Osteoblast (primary cell): ENCODE measurements around the gene GALNS. TPM values are rescaled to one million over a fixed set of nuclear protein-coding genes. Genes with fewer than 3 reads are reported as not detected.

Experiments used
- DNase-seq: peaks from one replicate; pipeline ENCODE4 v3.0.0; 2011; ENCODE audit warnings: low spot score, mixed read lengths; ENCODE audit not compliant: insufficient read length; ENCODE audit errors: missing footprints
- H2AFZ ChIP-seq: 2 replicates; pipeline ENCODE4 v1.6.0; 2011; ENCODE audit warnings: mild to moderate bottlenecking, low read length
- H3K27ac ChIP-seq: 2 replicates; pipeline ENCODE4 v1.5.1; 2011; ENCODE audit warnings: mild to moderate bottlenecking, low read depth, low read length, moderate library complexity
- H3K27me3 ChIP-seq: 2 replicates; pipeline ENCODE4 v1.6.0; 2012; ENCODE audit warnings: mild to moderate bottlenecking, control low read depth, inconsistent platforms, low read length, moderate library complexity; ENCODE audit not compliant: insufficient read depth
- H3K36me3 ChIP-seq: 2 replicates; pipeline ENCODE4 v1.5.1; 2011; ENCODE audit warnings: mild to moderate bottlenecking, low read length, control low read depth, moderate library complexity; ENCODE audit not compliant: insufficient read depth
- H3K4me1 ChIP-seq: 2 replicates; pipeline ENCODE4 v1.5.1; 2011; ENCODE audit warnings: mild to moderate bottlenecking, low read length, control low read depth, moderate library complexity; ENCODE audit not compliant: insufficient read depth
- H3K4me2 ChIP-seq: 2 replicates; pipeline ENCODE4 v1.6.0; 2011; ENCODE audit warnings: mild to moderate bottlenecking, low read length; ENCODE audit not compliant: insufficient read depth
- H3K4me3 ChIP-seq: fragments of 200-600 bp; sonication (generic); 3 replicates; pipeline ENCODE4 v1.5.1; 2012; ENCODE audit warnings: mild to moderate bottlenecking, low read length, inconsistent platforms; ENCODE audit not compliant: insufficient read depth
- H3K79me2 ChIP-seq: 2 replicates; pipeline ENCODE4 v1.6.0; 2012; ENCODE audit warnings: mild to moderate bottlenecking, low read length, control low read depth, inconsistent platforms; ENCODE audit not compliant: insufficient read depth
- H3K9me3 ChIP-seq: 2 replicates; pipeline ENCODE4 v1.5.1; 2011; ENCODE audit warnings: low read depth, low read length, control low read depth
- H4K20me1 ChIP-seq: 2 replicates; pipeline ENCODE4 v1.6.0; 2012; ENCODE audit warnings: mild to moderate bottlenecking, low read length, control low read depth; ENCODE audit not compliant: insufficient read depth
- total RNA-seq: library from RNA; depleted of rRNA; stranded (reverse); fragments of >200 nt; gene quantifications from 2 replicates; pipeline ENCODE4 v1.2.3, GENCODE V29; 2012
- TF ChIP-seq, protein P1 (sequence below): IDR thresholded peaks from 2 replicates; pipeline ENCODE4 v1.5.1; 2011; ENCODE audit warnings: mild to moderate bottlenecking, low read depth, low read length, moderate library complexity; ENCODE audit errors: extremely low read depth

Gene GALNS
- total RNA-seq, 1 donor, result 48.1 TPM

DNA sequence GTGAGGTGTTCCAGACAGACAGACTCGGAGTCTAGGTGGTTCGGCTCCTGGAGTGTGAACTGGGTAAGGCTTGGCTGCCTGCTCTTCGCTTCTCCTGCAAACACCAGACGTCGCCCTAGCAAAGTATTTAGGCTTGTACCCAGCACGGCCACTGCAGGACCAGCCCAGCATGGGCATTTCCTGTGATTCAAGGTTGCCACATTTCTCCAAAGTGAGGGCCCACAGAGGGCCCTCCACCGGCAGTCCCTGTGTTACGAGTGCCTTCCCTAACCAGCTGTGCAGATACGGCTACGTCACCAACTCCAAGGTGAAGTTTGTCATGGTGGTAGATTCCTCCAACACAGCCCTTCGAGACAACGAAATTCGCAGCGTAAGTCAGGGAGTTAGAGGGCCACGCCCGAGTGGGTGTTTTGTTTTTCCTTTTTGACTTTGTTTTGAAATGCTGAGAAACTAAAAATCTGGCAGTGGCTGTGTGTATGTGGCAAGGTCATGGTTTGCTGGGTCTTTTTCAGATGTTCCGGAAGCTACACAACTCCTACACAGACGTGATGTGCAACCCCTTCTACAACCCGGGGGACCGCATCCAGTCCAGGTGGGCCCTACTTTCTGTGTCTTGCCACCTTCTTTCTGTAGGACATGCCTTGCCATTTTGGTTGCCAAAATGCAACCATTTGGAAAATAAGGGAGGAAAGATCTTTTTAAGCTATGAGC, 2.8 kb upstream of the GALNS start:
- no peak for DNase-seq
- peaks cover 23% of the 10 kb centered on the region for H3K36me3 ChIP-seq

GRCh38 chr16:88857728-88858339, 1.1 kb upstream of the GALNS start:
- peak; percentile 99 for DNase-seq
- Histone ChIP-seq H3K4me1 (peaks cover 15% of the 10 kb centered on the region), H3K4me2 (peak overlapping the region; percentile 98), H2AFZ (peak overlapping the region; percentile 97), H3K9me3 (no peaks in the 10 kb centered on the region), H3K27me3 (no peaks in the 10 kb centered on the region), H3K4me3 (peak overlapping the region; percentile 95), H3K27ac (peak overlapping the region; percentile 68), H3K36me3 (peaks cover 24% of the 10 kb centered on the region), H3K79me2 (peaks cover 25% of the 10 kb centered on the region), H4K20me1 (peaks cover 13% of the 10 kb centered on the region)
- TF ChIP-seq, protein P1, sequence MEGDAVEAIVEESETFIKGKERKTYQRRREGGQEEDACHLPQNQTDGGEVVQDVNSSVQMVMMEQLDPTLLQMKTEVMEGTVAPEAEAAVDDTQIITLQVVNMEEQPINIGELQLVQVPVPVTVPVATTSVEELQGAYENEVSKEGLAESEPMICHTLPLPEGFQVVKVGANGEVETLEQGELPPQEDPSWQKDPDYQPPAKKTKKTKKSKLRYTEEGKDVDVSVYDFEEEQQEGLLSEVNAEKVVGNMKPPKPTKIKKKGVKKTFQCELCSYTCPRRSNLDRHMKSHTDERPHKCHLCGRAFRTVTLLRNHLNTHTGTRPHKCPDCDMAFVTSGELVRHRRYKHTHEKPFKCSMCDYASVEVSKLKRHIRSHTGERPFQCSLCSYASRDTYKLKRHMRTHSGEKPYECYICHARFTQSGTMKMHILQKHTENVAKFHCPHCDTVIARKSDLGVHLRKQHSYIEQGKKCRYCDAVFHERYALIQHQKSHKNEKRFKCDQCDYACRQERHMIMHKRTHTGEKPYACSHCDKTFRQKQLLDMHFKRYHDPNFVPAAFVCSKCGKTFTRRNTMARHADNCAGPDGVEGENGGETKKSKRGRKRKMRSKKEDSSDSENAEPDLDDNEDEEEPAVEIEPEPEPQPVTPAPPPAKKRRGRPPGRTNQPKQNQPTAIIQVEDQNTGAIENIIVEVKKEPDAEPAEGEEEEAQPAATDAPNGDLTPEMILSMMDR, result peak; percentile 79

More for the DNA sequence above, 2.8 kb upstream of the GALNS start:
- Histone ChIP-seq H3K79me2 (peaks cover 25% of the 10 kb centered on the region), H3K4me3 (no peak overlapping the region), H3K27ac (no peak overlapping the region), H3K4me1 (peaks cover 15% of the 10 kb centered on the region), H3K27me3 (no peaks in the 10 kb centered on the region), H3K9me3 (no peaks in the 10 kb centered on the region), H4K20me1 (peaks cover 13% of the 10 kb centered on the region), H2AFZ (no peak overlapping the region), H3K4me2 (no peak overlapping the region)
- TF ChIP-seq, protein P1, result no peak

GRCh38 chr16:88856122-88856827, 472 bp downstream of the GALNS start:
- Histone ChIP-seq H3K36me3 (peaks cover 24% of the 10 kb centered on the region), H3K4me1 (peaks cover 15% of the 10 kb centered on the region), H3K9me3 (no peaks in the 10 kb centered on the region), H2AFZ (no peak overlapping the region), H3K79me2 (peaks cover 25% of the 10 kb centered on the region), H3K27me3 (no peaks in the 10 kb centered on the region), H3K27ac (no peak overlapping the region), H3K4me2 (peak overlapping the region; percentile 86), H4K20me1 (peaks cover 13% of the 10 kb centered on the region), H3K4me3 (peak overlapping the region; percentile 95)
- DNase-seq, result peak; percentile 94
- TF ChIP-seq, protein P1, result no peak

GRCh38 chr16:88855736-88856121, 1.0 kb downstream of the GALNS start:
- Histone ChIP-seq H3K27me3 (no peaks in the 10 kb centered on the region), H3K4me1 (peaks cover 15% of the 10 kb centered on the region), H3K4me2 (peak overlapping the region; percentile 86), H4K20me1 (peaks cover 13% of the 10 kb centered on the region), H3K79me2 (peaks cover 25% of the 10 kb centered on the region), H3K27ac (no peak overlapping the region), H2AFZ (no peak overlapping the region), H3K36me3 (peaks cover 19% of the 10 kb centered on the region), H3K9me3 (no peaks in the 10 kb centered on the region), H3K4me3 (peak overlapping the region; percentile 95)
- no peak for DNase-seq
- TF ChIP-seq, protein P1, result no peak
